H9 (cell line): ENCODE measurements around the gene KCNAB2. TPM values are rescaled to one million over a fixed set of nuclear protein-coding genes. Genes with fewer than 3 reads are reported as not detected.

Experiments used
- DNase-seq: peaks from one replicate; pipeline ENCODE4 v3.0.0-alpha.2; 2017
- H2AFZ ChIP-seq: one replicate; pipeline ENCODE4 v1.6.1; 2013; ENCODE audit warnings: mild to moderate bottlenecking, low read length, control low read depth, moderate library complexity
- H2AK5ac ChIP-seq: 2 replicates; pipeline ENCODE4 v1.6.1; 2013; ENCODE audit warnings: low read length, control low read depth, mixed read lengths; ENCODE audit not compliant: insufficient read length
- H2BK120ac ChIP-seq: one replicate; pipeline ENCODE4 v1.6.1; 2013; ENCODE audit warnings: low read depth, mild to moderate bottlenecking, low read length, control low read depth, inconsistent platforms; ENCODE audit not compliant: poor library complexity, severe bottlenecking
- H2BK12ac ChIP-seq: 2 replicates; pipeline ENCODE4 v1.6.1; 2013; ENCODE audit warnings: low read length, control low read depth, mixed read lengths, low read depth; ENCODE audit not compliant: insufficient read length
- H2BK15ac ChIP-seq: 2 replicates; pipeline ENCODE4 v1.6.1; 2013; ENCODE audit warnings: low read depth, low read length, control low read depth
- H2BK20ac ChIP-seq: one replicate; pipeline ENCODE4 v1.6.1; 2013; ENCODE audit warnings: low read depth, mild to moderate bottlenecking, low read length, control low read depth, inconsistent platforms; ENCODE audit not compliant: poor library complexity, severe bottlenecking
- H2BK5ac ChIP-seq: 2 replicates; pipeline ENCODE4 v1.6.1; 2013; ENCODE audit warnings: low read length, control low read depth, mixed read lengths; ENCODE audit not compliant: insufficient read length
- H3K14ac ChIP-seq: 2 replicates; pipeline ENCODE4 v1.6.1; 2013; ENCODE audit warnings: low read length, control low read depth; ENCODE audit not compliant: insufficient read depth
- H3K18ac ChIP-seq: 2 replicates; pipeline ENCODE4 v1.6.1; 2013; ENCODE audit warnings: low read depth, mild to moderate bottlenecking, mixed read lengths, low read length, control low read depth; ENCODE audit not compliant: insufficient read length
- H3K23ac ChIP-seq: 2 replicates; pipeline ENCODE4 v1.6.1; 2013; ENCODE audit warnings: low read length, control low read depth, mixed read lengths, low read depth; ENCODE audit not compliant: insufficient read length
- H3K23me2 ChIP-seq: 2 replicates; pipeline ENCODE4 v1.6.1; 2013; ENCODE audit warnings: low read depth, mild to moderate bottlenecking, mixed read lengths, low read length, control low read depth; ENCODE audit not compliant: insufficient read length, poor library complexity, severe bottlenecking
- H3K27ac ChIP-seq: 2 replicates; pipeline ENCODE4 v1.5.1; 2013; ENCODE audit warnings: low read length, control low read depth, mixed read lengths, low read depth; ENCODE audit not compliant: insufficient read length
- H3K27me3 ChIP-seq: 2 replicates; pipeline ENCODE4 v1.6.1; 2013; ENCODE audit warnings: low read length, control low read depth, inconsistent platforms; ENCODE audit not compliant: insufficient read depth
- H3K4ac ChIP-seq: 2 replicates; pipeline ENCODE4 v1.6.1; 2013; ENCODE audit warnings: low read depth, mild to moderate bottlenecking, control low read depth, inconsistent platforms, low read length, moderate library complexity
- H3K4me1 ChIP-seq: 2 replicates; pipeline ENCODE4 v1.6.1; 2013; ENCODE audit warnings: low read length, control low read depth, inconsistent platforms; ENCODE audit not compliant: insufficient read depth
- H3K4me2 ChIP-seq: 2 replicates; pipeline ENCODE4 v1.6.1; 2013; ENCODE audit warnings: low read length, control low read depth, mixed read lengths; ENCODE audit not compliant: insufficient read length, insufficient read depth
- H3K56ac ChIP-seq: 2 replicates; pipeline ENCODE4 v1.6.1; 2013; ENCODE audit warnings: low read depth, mild to moderate bottlenecking, mixed read lengths, low read length, control low read depth; ENCODE audit not compliant: insufficient read length
- H3K79me1 ChIP-seq: 2 replicates; pipeline ENCODE4 v1.6.1; 2013; ENCODE audit warnings: low read depth, mild to moderate bottlenecking, moderate library complexity, low read length, control low read depth, inconsistent platforms; ENCODE audit not compliant: insufficient read depth, poor library complexity, severe bottlenecking
- H3K79me2 ChIP-seq: 2 replicates; pipeline ENCODE4 v1.6.1; 2013; ENCODE audit warnings: low read length, control low read depth, inconsistent platforms; ENCODE audit not compliant: insufficient read depth
- H3K9ac ChIP-seq: 2 replicates; pipeline ENCODE4 v1.6.1; 2013; ENCODE audit warnings: low read length, control low read depth, mixed read lengths; ENCODE audit not compliant: insufficient read length; ENCODE audit errors: extremely low read depth
- H3K9me3 ChIP-seq: one replicate; pipeline ENCODE4 v1.6.1; 2013; ENCODE audit warnings: low read depth, low read length, inconsistent platforms; ENCODE audit not compliant: control insufficient read depth
- H3T11ph ChIP-seq: one replicate; pipeline ENCODE4 v1.6.1; 2013; ENCODE audit warnings: mild to moderate bottlenecking, low read length, control low read depth, inconsistent platforms
- H4K20me1 ChIP-seq: one replicate; pipeline ENCODE4 v1.6.1; 2013; ENCODE audit not compliant: control insufficient read depth, insufficient read length, insufficient read depth
- H4K5ac ChIP-seq: 2 replicates; pipeline ENCODE4 v1.6.1; 2013; ENCODE audit warnings: low read depth, mild to moderate bottlenecking, mixed read lengths, low read length, control low read depth; ENCODE audit not compliant: insufficient read length
- H4K8ac ChIP-seq: replicated peaks from 2 replicates; pipeline ENCODE4 v1.6.1; 2013; ENCODE audit warnings: low read length, control low read depth, mixed read lengths, low read depth; ENCODE audit not compliant: insufficient read length
- H4K91ac ChIP-seq: 2 replicates; pipeline ENCODE4 v1.6.1; 2013; ENCODE audit warnings: low read depth, mild to moderate bottlenecking, moderate library complexity, mixed read lengths, low read length, control low read depth; ENCODE audit not compliant: insufficient read length
- H3K27ac Mint-ChIP-seq, 3 experiments: 2 replicates in 2 of 3; 3 replicates in 1 of 3; pipeline ENCODE4 v1.8.0; 2020 to 2021; ENCODE audit warnings: mixed read lengths in 3 of 3, mild to moderate bottlenecking in 1 of 3, moderate library complexity in 1 of 3
- H3K27me3 Mint-ChIP-seq: 2 replicates; pipeline ENCODE4 v1.8.0; 2021; ENCODE audit warnings: low read depth, mild to moderate bottlenecking, moderate library complexity, mixed read lengths
- H3K36me3 Mint-ChIP-seq, 3 experiments: 2 replicates in 2 of 3; 3 replicates in 1 of 3; pipeline ENCODE4 v1.8.0; 2020 to 2021; ENCODE audit warnings: low read depth in 3 of 3, mixed read lengths in 3 of 3; ENCODE audit not compliant: insufficient read depth in 1 of 3
- H3K4me1 Mint-ChIP-seq, 2 experiments: 2 replicates each; pipeline ENCODE4 v1.8.0; 2020; ENCODE audit warnings: mixed read lengths in 2 of 2
- H3K4me3 Mint-ChIP-seq, 2 experiments: 2 replicates in 1 of 2; 3 replicates in 1 of 2; pipeline ENCODE4 v1.8.0; 2020 to 2021; ENCODE audit warnings: mild to moderate bottlenecking in 2 of 2, mixed read lengths in 2 of 2, moderate library complexity in 1 of 2
- H3K9me3 Mint-ChIP-seq, 2 experiments: 2 replicates in 1 of 2; 3 replicates in 1 of 2; pipeline ENCODE4 v1.8.0; 2020; ENCODE audit warnings: mild to moderate bottlenecking in 2 of 2, mixed read lengths in 2 of 2, moderate library complexity in 1 of 2
- CTCF ChIP-seq: fragments of 200-600 bp; sonication (generic); conservative IDR thresholded peaks from 3 replicates; pipeline ENCODE4 v1.8.0; 2021; ENCODE audit warnings: antibody characterized with exemption, mild to moderate bottlenecking
- WGBS: extraction: QIAGEN DNeasy Blood & Tissue Kit; methylation state at CpG from one replicate; pipeline ENCODE4 v1.1.7; 2013; ENCODE audit warnings: missing lambda C conversion rate, low lambda C conversion rate, mixed read lengths; ENCODE audit not compliant: insufficient read length; ENCODE audit errors: extremely low coverage; 5-methylcytosine and 5-hydroxymethylcytosine counted together
- total RNA-seq: library from RNA; stranded (reverse); gene quantifications from 2 replicates; pipeline ENCODE4 v1.2.1, GENCODE V29; 2021

KCNAB2 gene
- total RNA-seq, 1 experiment from 2014 or later = 8.3 TPM

- Histone ChIP-seq H3K79me2 (no peaks in the 10 kb centered on the region), H2AFZ (no peak overlapping the region), H3K14ac (no peak overlapping the region), H3K23me2 (peaks cover 4% of the 10 kb centered on the region), H3K27ac (no peak overlapping the region), H4K5ac (no peak overlapping the region), H3K23ac (no peak overlapping the region), H4K8ac (no peak overlapping the region), H4K91ac (no peak overlapping the region), H3K4me2 (no peak overlapping the region), H4K20me1 (no peaks in the 10 kb centered on the region), H2BK5ac (no peak overlapping the region), H3K4me1 (peaks cover 5% of the 10 kb centered on the region; the same call in 1 of the 2 replicates), H2BK15ac (no peak overlapping the region), H3K79me1 (no peaks in the 10 kb centered on the region), H3K18ac (no peak overlapping the region), H3K56ac (no peak overlapping the region), H3K4ac (no peak overlapping the region), H3K9ac (no peak overlapping the region), H2BK20ac (no peak overlapping the region), H2BK120ac (no peak overlapping the region), H2BK12ac (no peak overlapping the region), H3K27me3 (no peaks in the 10 kb centered on the region), H3T11ph (no peak overlapping the region), H3K9me3 (no peaks in the 10 kb centered on the region), H2AK5ac (no peak overlapping the region)
- WGBS = no CpG with 5 or more reads among the region's 7 CpGs
- DNase-seq = no peak
- Mint-ChIP-seq H3K4me3 (no peak overlapping the region), H3K27me3 (peaks cover 23% of the 10 kb centered on the region), H3K9me3 (no peaks in the 10 kb centered on the region), H3K36me3 (no peaks in the 10 kb centered on the region; a peak in 1 of 7 replicates), H3K27ac (no peak overlapping the region), H3K4me1 (peaks cover 19 to 20% of the 10 kb centered on the region in 2 experiments)
- TF ChIP-seq CTCF = no peak
Measured at GRCh38 chr1:6038603-6039002, 7.1 kb upstream of the KCNAB2 start.
